ENCODE measurements around the gene DAP. TPM values are rescaled to one million over a fixed set of nuclear protein-coding genes. Genes with fewer than 3 reads are reported as not detected.

DAP gene
- total and polyA plus RNA-seq, 2 donors (not counting 1 experiment from before 2014, with no cell fraction given) = 56.6 to 158 TPM

DNA sequence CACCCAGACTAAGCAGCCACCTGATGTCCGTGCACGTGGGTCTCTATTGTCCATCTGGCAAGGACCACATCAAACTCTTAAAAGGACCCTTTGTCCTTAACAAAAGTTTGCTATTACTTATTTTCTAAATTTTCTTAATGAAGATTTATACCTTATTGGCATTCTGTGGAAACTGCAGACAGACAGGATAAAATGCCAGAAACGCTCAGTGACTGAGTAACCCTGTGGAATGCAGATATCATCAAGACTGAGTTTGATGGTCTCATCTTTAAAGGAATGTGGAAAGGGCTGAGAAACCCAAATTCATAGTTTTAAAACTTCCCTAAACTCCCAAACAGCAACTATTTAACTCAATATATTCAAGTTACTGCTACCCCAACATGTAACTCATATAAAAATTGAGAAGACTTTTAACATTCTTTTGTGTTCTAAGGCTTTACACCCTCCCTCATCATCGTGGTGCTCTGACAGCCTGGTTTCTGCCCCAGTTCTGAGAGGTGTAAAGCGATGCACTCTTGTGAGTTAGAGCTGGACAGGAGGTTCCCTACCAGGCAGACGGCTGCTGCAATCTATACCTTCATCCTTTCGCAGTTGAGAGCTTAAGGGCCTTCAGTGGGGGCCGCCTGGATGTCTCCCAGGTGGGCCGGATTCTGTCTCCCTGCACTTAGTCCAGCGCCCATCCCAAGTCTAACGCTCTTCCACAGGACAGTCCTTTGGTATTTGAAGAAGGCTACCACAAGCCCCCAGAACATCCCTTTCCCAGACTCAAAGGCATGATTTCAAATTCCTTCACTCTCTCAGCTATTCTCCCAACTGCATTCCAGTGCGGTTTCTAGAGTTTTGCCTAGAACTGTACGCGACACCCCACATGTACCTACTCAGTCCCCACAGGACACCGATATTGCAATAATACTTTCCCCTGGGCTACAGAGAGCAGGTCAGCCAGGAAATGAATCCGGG, 68.9 kb downstream of the DAP start:
- H2AFZ ChIP-seq (ENCODE audit: low read length) = no peak overlapping the region
- H3K9ac ChIP-seq (ENCODE audit: insufficient read depth, low read length) = no peak overlapping the region
- peaks cover 19% of the 10 kb centered on the region for H3K4me1 ChIP-seq (ENCODE audit: control insufficient read depth, extremely low read depth, insufficient read depth, low read length)
- peaks cover 3% of the 10 kb centered on the region for H3K36me3 ChIP-seq (ENCODE audit: control insufficient read depth, insufficient read depth, low read length)
- H3K9me3 ChIP-seq (ENCODE audit: control insufficient read depth, insufficient read depth, low read depth, low read length) = no peaks in the 10 kb centered on the region
- H3K27me3 ChIP-seq (ENCODE audit: control insufficient read depth, insufficient read depth, low read length) = no peaks in the 10 kb centered on the region
- no peaks in the 10 kb centered on the region for H4K20me1 ChIP-seq (ENCODE audit: control insufficient read depth, extremely low read depth, insufficient read depth, low read length)
- H3K27ac ChIP-seq (ENCODE audit: insufficient read depth, low read length) = peak overlapping the region; percentile 78
- TF ChIP-seq CTCF (conservative IDR thresholded peaks at IDR 0.05 in 1 of 2, IDR thresholded peaks at IDR 0.05 in 1 of 2; ENCODE audit: low read depth in 1 of 2, low read length in 2 of 2) = no peak
- peak overlapping the region; percentile 37 for H3K4me2 ChIP-seq (ENCODE audit: extremely low read depth, insufficient read depth, low read length)
- no peak overlapping the region for H3K4me3 ChIP-seq (replicated peaks in 1 of 4; ENCODE audit: control extremely low read depth in 1 of 4, insufficient read depth in 1 of 4, low read depth in 3 of 4, low read length in 4 of 4)
- H3K79me2 ChIP-seq (ENCODE audit: control insufficient read depth, insufficient read depth, low read length) = peaks cover 24% of the 10 kb centered on the region
- DNase-seq (ENCODE audit: low read depth in 2 of 2) = peak in 1 of 2 donors; percentile 91

- Histone ChIP-seq H3K9me3 (ENCODE audit: control insufficient read depth, insufficient read depth, low read depth, low read length) (no peaks in the 10 kb centered on the region), H3K27ac (ENCODE audit: insufficient read depth, low read length) (no peak overlapping the region), H3K4me1 (ENCODE audit: control insufficient read depth, extremely low read depth, insufficient read depth, low read length) (peaks cover 16% of the 10 kb centered on the region), H3K4me2 (ENCODE audit: extremely low read depth, insufficient read depth, low read length) (no peak overlapping the region), H2AFZ (ENCODE audit: low read length) (no peak overlapping the region), H4K20me1 (ENCODE audit: control insufficient read depth, extremely low read depth, insufficient read depth, low read length) (no peaks in the 10 kb centered on the region), H3K27me3 (ENCODE audit: control insufficient read depth, insufficient read depth, low read length) (no peaks in the 10 kb centered on the region), H3K4me3 (replicated peaks in 1 of 4; ENCODE audit: control extremely low read depth in 1 of 4, insufficient read depth in 1 of 4, low read depth in 3 of 4, low read length in 4 of 4) (no peak overlapping the region), H3K79me2 (ENCODE audit: control insufficient read depth, insufficient read depth, low read length) (peaks cover 24% of the 10 kb centered on the region), H3K9ac (ENCODE audit: insufficient read depth, low read length) (no peak overlapping the region), H3K36me3 (ENCODE audit: control insufficient read depth, insufficient read depth, low read length) (peaks cover 3% of the 10 kb centered on the region)
- peak in 1 of 2 donors; percentile 97 for DNase-seq (ENCODE audit: low read depth in 2 of 2)
- no peak for TF ChIP-seq CTCF (conservative IDR thresholded peaks at IDR 0.05 in 1 of 2, IDR thresholded peaks at IDR 0.05 in 1 of 2; ENCODE audit: low read depth in 1 of 2, low read length in 2 of 2)
- TF ChIP-seq EZH2 (IDR thresholded peaks at IDR 0.05; ENCODE audit: low read length, missing control alignments) = no peak
Observed at GRCh38 chr5:10690460-10691440, 70.3 kb downstream of the DAP start.

Measured in fibroblast of lung (primary cell).